Measurements from ENCODE around the gene NF1. TPM values are rescaled to one million over a fixed set of nuclear protein-coding genes. Genes with fewer than 3 reads are reported as not detected.
"Not testable (repeated sequence)": the region's sequence is repeated elsewhere in the genome, so short reads cannot be mapped to it uniquely, and the experiment has no call there.

Gene NF1
- total RNA-seq, 4 donors from 2014 or later, result 23.6 to 47.3 (median 32.0) TPM

- ATAC-seq (no peak), DNase-seq (no peak)
- TF ChIP-seq, protein P1, sequence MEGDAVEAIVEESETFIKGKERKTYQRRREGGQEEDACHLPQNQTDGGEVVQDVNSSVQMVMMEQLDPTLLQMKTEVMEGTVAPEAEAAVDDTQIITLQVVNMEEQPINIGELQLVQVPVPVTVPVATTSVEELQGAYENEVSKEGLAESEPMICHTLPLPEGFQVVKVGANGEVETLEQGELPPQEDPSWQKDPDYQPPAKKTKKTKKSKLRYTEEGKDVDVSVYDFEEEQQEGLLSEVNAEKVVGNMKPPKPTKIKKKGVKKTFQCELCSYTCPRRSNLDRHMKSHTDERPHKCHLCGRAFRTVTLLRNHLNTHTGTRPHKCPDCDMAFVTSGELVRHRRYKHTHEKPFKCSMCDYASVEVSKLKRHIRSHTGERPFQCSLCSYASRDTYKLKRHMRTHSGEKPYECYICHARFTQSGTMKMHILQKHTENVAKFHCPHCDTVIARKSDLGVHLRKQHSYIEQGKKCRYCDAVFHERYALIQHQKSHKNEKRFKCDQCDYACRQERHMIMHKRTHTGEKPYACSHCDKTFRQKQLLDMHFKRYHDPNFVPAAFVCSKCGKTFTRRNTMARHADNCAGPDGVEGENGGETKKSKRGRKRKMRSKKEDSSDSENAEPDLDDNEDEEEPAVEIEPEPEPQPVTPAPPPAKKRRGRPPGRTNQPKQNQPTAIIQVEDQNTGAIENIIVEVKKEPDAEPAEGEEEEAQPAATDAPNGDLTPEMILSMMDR (IDR thresholded peaks at IDR 0.05 in 4 of 5, conservative IDR thresholded peaks at IDR 0.05 in 1 of 5), result no peak
- TF ChIP-seq POLR2A (IDR thresholded peaks at IDR 0.05), result no peak
- intact Hi-C loops (cut with DNase I; ENCODE audit: low total_unique reads) (no loop called here), in situ Hi-C loops (cut with MboI; ENCODE audit: low sequenced_read_pairs in 4 of 4) (no loop called here)
- Histone ChIP-seq H3K27me3 (no peaks in the 10 kb centered on the region), H3K9me3 (no peaks in the 10 kb centered on the region), H3K4me3 (no peak overlapping the region), H3K4me1 (peaks cover 0 to 5% of the 10 kb centered on the region in 2 donors), H3K36me3 (no peaks in the 10 kb centered on the region), H3K27ac (no peak overlapping the region)
Observed at GRCh38 chr17:31101943-31102342, 7.2 kb downstream of the NF1 start.

GRCh38 chr17:31105991-31106390, 11.2 kb downstream of the NF1 start:
- H3K4me1 ChIP-seq, result peaks cover 0 to 2% of the 10 kb centered on the region in 2 donors
- H3K27ac ChIP-seq, result no peak overlapping the region
- TF ChIP-seq, protein P1 (IDR thresholded peaks at IDR 0.05 in 4 of 5, conservative IDR thresholded peaks at IDR 0.05 in 1 of 5), result no peak
- no peak for TF ChIP-seq POLR2A (IDR thresholded peaks at IDR 0.05)
- intact Hi-C loops (cut with DNase I; ENCODE audit: low total_unique reads), result no loop called here
- H3K27me3 ChIP-seq, result no peaks in the 10 kb centered on the region
- ATAC-seq (no peak), DNase-seq (no peak)
- no peaks in the 10 kb centered on the region for H3K9me3 ChIP-seq
- in situ Hi-C loops (cut with MboI; ENCODE audit: low sequenced_read_pairs in 4 of 4), result no loop called here
- H3K4me3 ChIP-seq, result no peak overlapping the region
- H3K36me3 ChIP-seq, result no peaks in the 10 kb centered on the region

- Histone ChIP-seq H3K27ac (no peak overlapping the region), H3K27me3 (no peaks in the 10 kb centered on the region), H3K36me3 (no peaks in the 10 kb centered on the region), H3K9me3 (no peaks in the 10 kb centered on the region), H3K4me1 (no peaks in the 10 kb centered on the region), H3K4me3 (no peak overlapping the region)
- in situ Hi-C loops (cut with MboI; ENCODE audit: low sequenced_read_pairs in 4 of 4) (no loop called here), intact Hi-C loops (cut with DNase I; ENCODE audit: low total_unique reads) (no loop called here)
- DNase-seq, result no peak
- TF ChIP-seq, protein P1 (IDR thresholded peaks at IDR 0.05 in 4 of 5, conservative IDR thresholded peaks at IDR 0.05 in 1 of 5), result no peak
- no peak for TF ChIP-seq POLR2A (IDR thresholded peaks at IDR 0.05)
- ATAC-seq, result no peak
Observed at GRCh38 chr17:31111183-31111582, 16.4 kb downstream of the NF1 start.

DNA sequence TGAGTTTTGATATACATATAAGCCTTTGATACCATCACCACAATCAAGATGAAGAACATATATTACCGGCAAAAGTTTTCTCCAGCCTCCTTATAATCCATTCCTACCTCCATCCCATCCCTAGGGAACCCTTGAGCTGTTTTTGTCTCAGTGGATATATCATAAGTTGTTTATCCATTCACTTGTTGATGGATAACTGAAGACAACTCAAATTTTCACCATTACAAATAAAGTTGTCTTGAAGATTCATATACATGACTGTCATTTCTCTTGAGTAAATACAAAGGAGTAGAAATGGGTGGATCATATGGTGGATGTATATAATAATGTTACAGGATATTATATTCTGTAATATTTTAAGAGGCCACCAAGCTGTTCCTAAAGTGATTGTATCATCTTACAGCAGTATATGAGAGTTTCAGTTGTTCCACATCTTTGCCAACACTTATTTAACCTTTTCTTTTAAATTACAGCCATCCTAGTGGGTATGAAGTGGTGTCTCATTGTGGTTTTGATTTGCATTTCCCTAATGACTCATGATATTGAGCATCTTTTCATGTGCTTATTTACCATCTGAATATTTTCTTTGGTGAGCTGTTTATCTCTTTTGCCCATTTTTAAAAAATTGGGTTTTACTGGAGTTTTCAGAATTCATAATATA, 17.4 kb downstream of the NF1 start:
- intact Hi-C loops (cut with DNase I; ENCODE audit: low total_unique reads), result no loop called here
- Histone ChIP-seq H3K27ac (no peak overlapping the region), H3K36me3 (no peaks in the 10 kb centered on the region), H3K27me3 (no peaks in the 10 kb centered on the region), H3K9me3 (no peaks in the 10 kb centered on the region), H3K4me1 (no peaks in the 10 kb centered on the region), H3K4me3 (no peak overlapping the region)
- in situ Hi-C loops (cut with MboI; ENCODE audit: low sequenced_read_pairs in 4 of 4), result no loop called here
- TF ChIP-seq, protein P1 (IDR thresholded peaks at IDR 0.05 in 4 of 5, conservative IDR thresholded peaks at IDR 0.05 in 1 of 5), result no peak
- no peak for TF ChIP-seq POLR2A (IDR thresholded peaks at IDR 0.05)
- ATAC-seq (no peak), DNase-seq (no peak)

GRCh38 chr17:31113368-31113767, 18.6 kb downstream of the NF1 start:
- H3K4me3 ChIP-seq; H3K27me3 ChIP-seq; intact Hi-C loops (cut with DNase I; ENCODE audit: low total_unique reads); H3K9me3 ChIP-seq; H3K36me3 ChIP-seq; H3K27ac ChIP-seq; in situ Hi-C loops (cut with MboI; ENCODE audit: low sequenced_read_pairs in 4 of 4); DNase-seq; ATAC-seq; H3K4me1 ChIP-seq: not testable (repeated sequence)
